GM23338 (cell line): Measurements from ENCODE around the gene HKDC1. TPM values are rescaled to one million over a fixed set of nuclear protein-coding genes. Genes with fewer than 3 reads are reported as not detected.

Experiments
- ATAC-seq: fragments of 200-7000 bp; cut with Tn5 transposase; 3 replicates; pipeline ENCODE4 v1.9.1; 2020
- DNase-seq: peaks from one replicate; pipeline ENCODE4 v3.0.0-alpha.2; 2015; ENCODE audit warnings: low spot score
- H2AFZ ChIP-seq: fragments of 200-600 bp; sonication (generic); 2 replicates; pipeline ENCODE4 v1.8.0; 2016; ENCODE audit warnings: antibody characterized with exemption, mild to moderate bottlenecking, moderate library complexity
- H3F3A ChIP-seq: fragments of 200-600 bp; sonication (generic); replicated peaks from 2 replicates; pipeline ENCODE4 v1.8.0; 2017; ENCODE audit warnings: antibody characterized with exemption, mixed run types, low read depth
- H3K27ac ChIP-seq: fragments of 200-600 bp; sonication (generic); 2 replicates; pipeline ENCODE4 v1.6.1; 2016; ENCODE audit warnings: low read depth
- H3K27me3 ChIP-seq: fragments of 200-600 bp; sonication (generic); 2 replicates; pipeline ENCODE4 v1.8.0; 2016; ENCODE audit warnings: mild to moderate bottlenecking, mixed run types, moderate library complexity; ENCODE audit not compliant: insufficient read depth
- H3K36me3 ChIP-seq: fragments of 200-600 bp; sonication (generic); 2 replicates; pipeline ENCODE4 v1.8.0; 2016; ENCODE audit warnings: mild to moderate bottlenecking; ENCODE audit not compliant: insufficient read depth
- H3K4me1 ChIP-seq: fragments of 200-600 bp; sonication (generic); 2 replicates; pipeline ENCODE4 v1.8.0; 2016; ENCODE audit warnings: mild to moderate bottlenecking, moderate library complexity; ENCODE audit not compliant: insufficient read depth
- H3K4me2 ChIP-seq: fragments of 200-600 bp; sonication (generic); 2 replicates; pipeline ENCODE4 v1.7.1; 2017; ENCODE audit warnings: mixed run types
- H3K4me3 ChIP-seq: fragments of 200-600 bp; sonication (generic); 2 replicates; pipeline ENCODE4 v1.6.1; 2016; ENCODE audit warnings: mixed run types
- H3K79me2 ChIP-seq: fragments of 200-600 bp; sonication (generic); replicated peaks from 2 replicates; pipeline ENCODE4 v1.8.0; 2017; ENCODE audit warnings: mild to moderate bottlenecking; ENCODE audit not compliant: insufficient read depth
- H3K9me2 ChIP-seq: fragments of 200-600 bp; sonication (generic); 2 replicates; pipeline ENCODE4 v1.8.0; 2017; ENCODE audit not compliant: insufficient read depth
- H4K20me1 ChIP-seq: fragments of 200-600 bp; sonication (generic); replicated peaks from 2 replicates; pipeline ENCODE4 v1.8.0; 2017; ENCODE audit warnings: mild to moderate bottlenecking; ENCODE audit not compliant: insufficient read depth
- H3K27ac Mint-ChIP-seq: 2 replicates; pipeline ENCODE4 v1.8.0; 2020; ENCODE audit warnings: inconsistent platforms, mild to moderate bottlenecking, moderate library complexity, mixed read lengths
- H3K27me3 Mint-ChIP-seq: 3 replicates; pipeline ENCODE4 v1.8.0; 2022; ENCODE audit warnings: low read depth, mild to moderate bottlenecking, moderate library complexity, mixed read lengths, inconsistent platforms; ENCODE audit not compliant: insufficient read depth, poor library complexity
- H3K36me3 Mint-ChIP-seq: 3 replicates; pipeline ENCODE4 v1.8.0; 2021; ENCODE audit warnings: low read depth, mild to moderate bottlenecking, inconsistent platforms, moderate library complexity, mixed read lengths
- H3K4me1 Mint-ChIP-seq: 3 replicates; pipeline ENCODE4 v1.8.0; 2020; ENCODE audit warnings: mild to moderate bottlenecking, inconsistent platforms, mixed read lengths
- H3K4me3 Mint-ChIP-seq: 3 replicates; pipeline ENCODE4 v1.8.0; 2021; ENCODE audit warnings: moderate library complexity, mild to moderate bottlenecking, inconsistent platforms, mixed read lengths
- H3K9me3 Mint-ChIP-seq: 3 replicates; pipeline ENCODE4 v1.8.0; 2020; ENCODE audit warnings: moderate library complexity, mild to moderate bottlenecking, inconsistent platforms, mixed read lengths
- CREB1 ChIP-seq: fragments of 250-450 bp; sonication (Bioruptor Pico); IDR thresholded peaks from 2 replicates; pipeline ENCODE4 v1.5.0; 2020; ENCODE audit warnings: low read depth, mild to moderate bottlenecking, moderate library complexity
- EZH2 ChIP-seq: fragments of 200-600 bp; sonication (generic); IDR thresholded peaks from one replicate; pipeline ENCODE4 v1.8.0; 2017; ENCODE audit warnings: antibody characterized with exemption, mild to moderate bottlenecking, low read depth; ENCODE audit not compliant: unreplicated experiment
- EZH2phosphoT487 ChIP-seq: fragments of 200-600 bp; sonication (generic); IDR thresholded peaks from one replicate; pipeline ENCODE4 v1.8.1; 2018; ENCODE audit warnings: antibody characterized with exemption; ENCODE audit not compliant: unreplicated experiment
- NANOG ChIP-seq: IDR thresholded peaks from 2 replicates; pipeline ENCODE4 v1.6.1; 2016; ENCODE audit warnings: antibody characterized with exemption, borderline replicate concordance
- POLR2AphosphoS5 ChIP-seq: IDR thresholded peaks from 2 replicates; pipeline ENCODE4 v1.6.1; 2016; ENCODE audit warnings: antibody characterized with exemption, low read depth
- STAT1 ChIP-seq: IDR thresholded peaks from one replicate; pipeline ENCODE4 v1.6.1; 2016; ENCODE audit warnings: antibody characterized with exemption; ENCODE audit not compliant: unreplicated experiment
- ZNF114 ChIP-seq: fragments of 250-450 bp; sonication (Bioruptor Pico); IDR thresholded peaks from 2 replicates; pipeline ENCODE4 v1.5.0; 2020; ENCODE audit warnings: mild to moderate bottlenecking, moderate library complexity
- ZNF331 ChIP-seq: fragments of 250-450 bp; sonication (Bioruptor Pico); IDR thresholded peaks from 2 replicates; pipeline ENCODE4 v1.5.0; 2020; ENCODE audit warnings: low read depth, mild to moderate bottlenecking, moderate library complexity
- ZNF462 ChIP-seq: fragments of 250-450 bp; sonication (Bioruptor Pico); IDR thresholded peaks from 2 replicates; pipeline ENCODE4 v1.5.0; 2020; ENCODE audit warnings: mild to moderate bottlenecking, moderate library complexity
- polyA plus RNA-seq: library from polyadenylated mRNA; unstranded; fragments of >200 nt; fragmentation: Nextera tagmentation; extraction: Ambion mirVana; gene quantifications from 2 replicates; pipeline ENCODE4 v1.2.1, GENCODE V29; 2016
- total RNA-seq: library from RNA; depleted of rRNA; stranded (reverse); fragments of >200 nt; shearing (Covaris generic); gene quantifications from 2 replicates; pipeline ENCODE4 v1.2.3, GENCODE V29; 2014
- TF ChIP-seq, protein P1 (sequence below), 2 experiments: fragments of 200-600 bp in 1 of 2; sonication (generic) in 1 of 2; conservative IDR thresholded peaks; 2 replicates each; pipeline versions ENCODE4 v1.5.1 to v1.6.1; 2016 to 2017; ENCODE audit warnings: antibody characterized with exemption in 2 of 2, low read depth in 2 of 2, mild to moderate bottlenecking in 2 of 2, moderate library complexity in 1 of 2

The HKDC1 gene
- total and polyA plus RNA-seq, 2 experiments from 2014 or later = 0.03 TPM; not detected in 1

- TF ChIP-seq POLR2AphosphoS5 (no peak), CREB1 (CRISPR knock-in tag) (no peak), ZNF462 (no peak), ZNF114 (CRISPR knock-in tag) (no peak), ZNF331 (CRISPR knock-in tag) (no peak), STAT1 (no peak), NANOG (no peak), EZH2 (no peak), EZH2phosphoT487 (no peak)
- TF ChIP-seq, protein P1, sequence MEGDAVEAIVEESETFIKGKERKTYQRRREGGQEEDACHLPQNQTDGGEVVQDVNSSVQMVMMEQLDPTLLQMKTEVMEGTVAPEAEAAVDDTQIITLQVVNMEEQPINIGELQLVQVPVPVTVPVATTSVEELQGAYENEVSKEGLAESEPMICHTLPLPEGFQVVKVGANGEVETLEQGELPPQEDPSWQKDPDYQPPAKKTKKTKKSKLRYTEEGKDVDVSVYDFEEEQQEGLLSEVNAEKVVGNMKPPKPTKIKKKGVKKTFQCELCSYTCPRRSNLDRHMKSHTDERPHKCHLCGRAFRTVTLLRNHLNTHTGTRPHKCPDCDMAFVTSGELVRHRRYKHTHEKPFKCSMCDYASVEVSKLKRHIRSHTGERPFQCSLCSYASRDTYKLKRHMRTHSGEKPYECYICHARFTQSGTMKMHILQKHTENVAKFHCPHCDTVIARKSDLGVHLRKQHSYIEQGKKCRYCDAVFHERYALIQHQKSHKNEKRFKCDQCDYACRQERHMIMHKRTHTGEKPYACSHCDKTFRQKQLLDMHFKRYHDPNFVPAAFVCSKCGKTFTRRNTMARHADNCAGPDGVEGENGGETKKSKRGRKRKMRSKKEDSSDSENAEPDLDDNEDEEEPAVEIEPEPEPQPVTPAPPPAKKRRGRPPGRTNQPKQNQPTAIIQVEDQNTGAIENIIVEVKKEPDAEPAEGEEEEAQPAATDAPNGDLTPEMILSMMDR (conservative IDR thresholded peaks at IDR 0.05; ENCODE audit: low read depth in 2 of 2) = no peak
- Mint-ChIP-seq H3K4me1 (peaks cover 26% of the 10 kb centered on the region), H3K9me3 (peaks cover 7% of the 10 kb centered on the region; the same call in 2 of the 3 replicates), H3K27ac (no peak overlapping the region), H3K36me3 (peaks cover 7% of the 10 kb centered on the region; the same call in 1 of the 3 replicates), H3K4me3 (no peak overlapping the region), H3K27me3 (peaks cover 10% of the 10 kb centered on the region)
- H3K4me2 ChIP-seq = no peak overlapping the region
- no peaks in the 10 kb centered on the region for H3K79me2 ChIP-seq
- peaks cover 12% of the 10 kb centered on the region for H3F3A ChIP-seq
- H3K9me2 ChIP-seq = no peaks in the 10 kb centered on the region
- H3K4me1 ChIP-seq = peaks cover 37% of the 10 kb centered on the region
- no peak overlapping the region for H3K4me3 ChIP-seq
- DNase-seq = no peak
- no peak overlapping the region for H3K27ac ChIP-seq
- no peak for ATAC-seq
- no peak overlapping the region for H2AFZ ChIP-seq
- no peaks in the 10 kb centered on the region for H3K27me3 ChIP-seq
- no peaks in the 10 kb centered on the region for H3K36me3 ChIP-seq
- no peaks in the 10 kb centered on the region for H4K20me1 ChIP-seq
Observed at GRCh38 chr10:69311309-69311708, 91.2 kb downstream of the HKDC1 start.
